ENCODE results near the gene SEMA4A.
"Not testable (repeated sequence)": the region's sequence is repeated elsewhere in the genome, so short reads cannot be mapped to it uniquely, and the experiment has no call there.

SEMA4A gene

DNA sequence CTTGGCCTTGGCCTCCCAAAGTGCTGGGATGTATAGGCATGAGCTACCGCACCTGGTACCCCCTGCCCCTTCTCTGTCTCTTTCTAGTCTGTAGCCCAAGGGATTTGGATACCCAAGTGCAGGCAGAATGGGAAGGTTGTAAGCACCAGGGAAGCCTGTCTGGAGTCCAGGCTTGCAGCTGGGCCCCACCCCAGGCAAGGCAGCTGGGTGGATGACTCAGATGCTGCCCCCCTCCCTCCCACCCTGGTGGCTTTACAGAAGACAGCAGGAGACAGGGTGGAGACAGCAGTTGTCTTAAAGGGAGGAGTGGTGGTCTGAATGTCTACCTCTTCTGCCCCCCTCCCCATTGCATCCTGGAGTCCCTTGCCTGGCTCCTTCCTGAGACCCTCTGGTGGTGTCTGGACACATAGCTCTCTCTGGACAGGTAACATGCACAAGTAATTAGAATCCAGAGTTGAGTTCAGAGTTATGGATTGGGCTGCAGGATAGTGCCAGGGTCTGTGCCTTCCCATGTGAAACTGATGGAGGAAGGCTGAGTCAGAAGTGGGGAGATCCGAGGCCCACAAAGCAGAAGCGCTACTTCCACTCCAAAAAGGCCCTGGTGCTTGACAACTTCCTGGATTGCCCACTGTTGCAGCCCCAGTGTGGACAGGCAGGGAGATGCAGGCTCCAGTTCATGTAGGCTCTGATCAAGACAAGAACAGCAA, 33.7 kb upstream of the SEMA4A start:
- H3K9me3 ChIP-seq (ENCODE audit: control insufficient read depth in 5 of 5, low read length in 5 of 5) = no peaks in the 10 kb centered on the region
- peaks cover 0 to 39% (median 27%) of the 10 kb centered on the region in 5 donors for H3K36me3 ChIP-seq (ENCODE audit: control insufficient read depth in 5 of 5, insufficient read depth in 5 of 5, low read length in 5 of 5)
- peak overlapping the region; percentile 97 for H3K27ac ChIP-seq (ENCODE audit: low read depth, low read length)
- no peaks in the 10 kb centered on the region for H3K27me3 ChIP-seq (ENCODE audit: control insufficient read depth in 5 of 5, insufficient read depth in 4 of 5, low read length in 5 of 5)
- peak overlapping the region; percentile 30 to 79 (median 51) for H3K9ac ChIP-seq (ENCODE audit: low read length in 5 of 5)
- H3K4me1 ChIP-seq (ENCODE audit: control insufficient read depth in 5 of 5, insufficient read depth in 5 of 5, low read length in 5 of 5) = peaks cover 22 to 81% (median 75%) of the 10 kb centered on the region in 5 donors
- peak overlapping the region; percentile 58 to 100 (median 99) for H3K4me3 ChIP-seq (ENCODE audit: low read depth in 1 of 5, low read length in 5 of 5)

DNA sequence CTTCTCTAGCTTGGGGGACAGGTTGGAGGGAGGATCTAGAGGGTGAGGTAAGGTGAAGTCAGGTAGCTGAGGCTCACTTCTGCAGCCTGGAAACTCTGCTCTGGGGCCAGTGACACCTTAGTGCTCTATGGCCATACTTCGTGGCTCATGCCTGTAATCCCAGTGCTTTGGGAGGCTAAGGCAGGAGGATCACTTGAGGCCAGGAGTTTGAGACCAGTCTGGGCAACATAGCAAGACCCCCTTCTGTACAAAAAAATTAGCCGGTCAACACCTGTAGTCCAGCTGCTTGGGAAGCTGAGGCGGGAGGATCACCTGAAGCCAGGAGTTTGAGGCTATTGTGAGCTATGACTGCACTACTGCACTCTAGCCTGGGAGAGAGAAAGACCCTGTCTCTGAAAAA, 33.1 kb upstream of the SEMA4A start:
- Histone ChIP-seq H3K27me3 (ENCODE audit: control insufficient read depth in 5 of 5, insufficient read depth in 4 of 5, low read length in 5 of 5) (no peaks in the 10 kb centered on the region), H3K4me3 (ENCODE audit: low read depth in 1 of 5, low read length in 5 of 5) (peak overlapping the region; percentile 58 to 100 (median 99)), H3K27ac (ENCODE audit: low read depth, low read length) (peak overlapping the region; percentile 97), H3K9ac (ENCODE audit: low read length in 5 of 5) (peak overlapping the region; percentile 30 to 93 (median 58)), H3K36me3 (ENCODE audit: control insufficient read depth in 5 of 5, insufficient read depth in 5 of 5, low read length in 5 of 5) (peaks cover 0 to 39% (median 27%) of the 10 kb centered on the region in 5 donors), H3K9me3 (ENCODE audit: control insufficient read depth in 5 of 5, low read length in 5 of 5) (no peaks in the 10 kb centered on the region), H3K4me1 (ENCODE audit: control insufficient read depth in 5 of 5, insufficient read depth in 5 of 5, low read length in 5 of 5) (peaks cover 26 to 88% (median 82%) of the 10 kb centered on the region in 5 donors)

DNA sequence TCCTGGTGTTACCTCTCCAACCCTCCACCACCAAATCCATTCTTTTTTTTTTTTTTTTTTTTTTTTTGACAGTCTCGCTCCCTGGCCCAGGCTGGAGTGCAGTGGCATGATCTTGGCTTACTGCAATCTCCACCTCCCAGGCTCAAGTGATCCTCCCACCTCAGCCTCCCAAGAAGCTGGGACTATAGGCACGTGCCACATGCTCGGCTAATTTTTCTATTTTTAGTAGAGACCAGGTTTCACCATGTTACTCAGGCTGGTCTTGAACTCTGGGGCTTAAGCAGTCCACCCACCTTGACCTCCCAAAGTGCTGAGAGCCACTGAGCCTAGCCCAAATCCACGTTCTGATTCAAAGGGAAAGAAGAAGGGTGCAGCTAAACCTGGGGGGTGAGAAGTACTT, 32.4 kb upstream of the SEMA4A start:
- Histone ChIP-seq H3K9ac (ENCODE audit: low read length in 5 of 5) (peak overlapping the region; percentile 56 to 93 (median 79)), H3K36me3 (ENCODE audit: control insufficient read depth in 5 of 5, insufficient read depth in 5 of 5, low read length in 5 of 5) (peaks cover 0 to 39% (median 27%) of the 10 kb centered on the region in 5 donors), H3K4me1 (ENCODE audit: control insufficient read depth in 5 of 5, insufficient read depth in 5 of 5, low read length in 5 of 5) (peaks cover 27 to 94% (median 88%) of the 10 kb centered on the region in 5 donors), H3K27ac (ENCODE audit: low read depth, low read length) (peak overlapping the region; percentile 97), H3K4me3 (ENCODE audit: low read depth in 1 of 5, low read length in 5 of 5) (peak overlapping the region; percentile 58 to 100 (median 99))
- H3K9me3 ChIP-seq (ENCODE audit: control insufficient read depth in 5 of 5, low read length in 5 of 5); H3K27me3 ChIP-seq (ENCODE audit: control insufficient read depth in 5 of 5, insufficient read depth in 4 of 5, low read length in 5 of 5): not testable (repeated sequence)

DNA sequence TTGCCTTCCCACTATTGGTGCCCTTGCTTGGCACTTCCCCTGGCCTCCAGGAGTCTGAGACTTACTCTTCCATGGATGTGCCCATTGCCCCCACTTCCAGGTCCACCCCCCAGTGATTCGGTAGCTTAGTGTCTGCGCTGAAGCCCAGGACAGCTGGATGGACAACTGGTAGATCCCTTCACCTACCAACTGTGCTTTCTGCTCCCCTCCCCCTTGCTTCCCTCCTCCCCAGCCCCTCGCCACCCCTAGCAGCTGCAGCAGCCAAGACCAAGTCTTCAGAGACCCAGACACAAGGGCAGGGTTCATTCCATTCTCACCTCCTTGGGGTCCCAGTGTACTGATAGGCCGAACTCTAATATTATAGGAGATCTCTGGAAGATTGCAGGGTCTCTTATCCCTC, 31.9 kb upstream of the SEMA4A start:
- Histone ChIP-seq H3K9ac (ENCODE audit: low read length in 5 of 5) (peak overlapping the region; percentile 56 to 93 (median 79)), H3K36me3 (ENCODE audit: control insufficient read depth in 5 of 5, insufficient read depth in 5 of 5, low read length in 5 of 5) (peaks cover 0 to 38% (median 25%) of the 10 kb centered on the region in 5 donors), H3K27ac (ENCODE audit: low read depth, low read length) (peak overlapping the region; percentile 97), H3K9me3 (ENCODE audit: control insufficient read depth in 5 of 5, low read length in 5 of 5) (no peaks in the 10 kb centered on the region), H3K4me1 (ENCODE audit: control insufficient read depth in 5 of 5, insufficient read depth in 5 of 5, low read length in 5 of 5) (peaks cover 30 to 96% (median 93%) of the 10 kb centered on the region in 5 donors), H3K4me3 (ENCODE audit: low read depth in 1 of 5, low read length in 5 of 5) (peak overlapping the region; percentile 58 to 100 (median 99)), H3K27me3 (ENCODE audit: control insufficient read depth in 5 of 5, insufficient read depth in 4 of 5, low read length in 5 of 5) (no peaks in the 10 kb centered on the region)

DNA sequence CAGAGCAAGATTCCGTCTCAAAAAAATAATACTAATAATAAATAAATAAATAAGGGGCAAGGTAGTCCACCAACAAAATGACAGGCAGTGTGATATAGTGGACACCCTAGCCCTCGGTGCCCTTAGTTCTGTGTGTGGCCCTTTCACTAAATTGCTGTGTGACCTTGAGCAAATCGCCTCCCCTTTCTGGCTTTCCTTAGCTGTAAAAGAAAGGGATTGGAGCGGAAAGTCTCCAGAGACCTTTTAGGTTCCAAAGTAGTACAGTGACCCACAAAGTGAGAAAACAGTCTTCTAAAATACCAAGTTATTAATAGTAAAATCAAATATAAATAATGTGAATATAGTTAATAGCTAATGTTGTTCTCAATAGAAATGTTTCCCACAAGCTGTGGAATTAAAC, 31.3 kb upstream of the SEMA4A start:
- Histone ChIP-seq H3K27me3 (ENCODE audit: control insufficient read depth in 5 of 5, insufficient read depth in 4 of 5, low read length in 5 of 5) (no peaks in the 10 kb centered on the region), H3K36me3 (ENCODE audit: control insufficient read depth in 5 of 5, insufficient read depth in 5 of 5, low read length in 5 of 5) (peaks cover 0 to 44% (median 25%) of the 10 kb centered on the region in 5 donors), H3K9ac (ENCODE audit: low read length in 5 of 5) (peak overlapping the region; percentile 73 to 93 (median 91)), H3K4me1 (ENCODE audit: control insufficient read depth in 5 of 5, insufficient read depth in 5 of 5, low read length in 5 of 5) (peaks cover 36 to 98% (median 97%) of the 10 kb centered on the region in 5 donors), H3K9me3 (ENCODE audit: control insufficient read depth in 5 of 5, low read length in 5 of 5) (no peaks in the 10 kb centered on the region), H3K27ac (ENCODE audit: low read depth, low read length) (peak overlapping the region; percentile 97), H3K4me3 (ENCODE audit: low read depth in 1 of 5, low read length in 5 of 5) (peak overlapping the region; percentile 58 to 100 (median 99))

DNA sequence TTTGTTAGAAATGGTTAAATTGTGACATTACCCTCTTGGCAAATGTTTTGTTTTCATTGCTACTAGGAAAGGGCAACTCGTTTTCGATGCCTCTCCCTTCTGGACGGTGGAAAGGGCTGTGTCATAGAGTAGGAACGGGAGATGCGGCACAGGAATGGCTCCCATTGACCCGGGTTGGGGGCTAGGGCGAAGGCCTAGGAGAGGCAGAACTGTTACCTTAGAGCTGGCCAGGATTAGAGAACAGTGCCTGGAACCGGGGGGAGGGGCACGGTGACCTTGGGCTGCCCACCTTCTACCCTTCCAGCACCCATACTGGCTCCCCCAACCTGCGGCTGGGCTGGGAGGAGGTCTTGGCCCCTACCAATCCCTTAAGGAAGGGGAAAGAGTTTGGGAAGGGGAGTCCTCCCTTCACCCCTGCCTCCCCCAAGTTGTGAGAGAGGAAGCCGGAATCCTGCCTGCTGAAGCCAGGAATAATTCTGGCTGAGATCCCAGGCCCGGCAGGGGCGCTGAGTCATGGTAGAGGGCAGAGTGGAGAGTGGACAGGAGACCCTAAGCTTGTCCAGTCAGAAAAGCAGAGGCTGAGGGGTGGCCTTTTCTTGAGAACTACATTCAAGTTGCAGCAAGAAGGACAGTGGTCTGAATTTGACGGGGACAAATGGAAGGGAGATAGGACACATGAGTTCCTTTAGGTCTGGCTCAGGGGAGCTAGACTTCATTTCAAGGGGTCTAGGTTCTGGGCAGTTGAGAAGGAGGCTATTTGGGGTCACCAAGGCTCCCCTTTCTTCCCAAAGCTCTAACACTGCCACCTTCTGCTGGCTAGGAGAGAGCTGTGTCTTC, 30.6 kb upstream of the SEMA4A start:
- Histone ChIP-seq H3K36me3 (ENCODE audit: control insufficient read depth in 5 of 5, insufficient read depth in 5 of 5, low read length in 5 of 5) (peaks cover 0 to 43% (median 25%) of the 10 kb centered on the region in 5 donors), H3K4me1 (ENCODE audit: control insufficient read depth in 5 of 5, insufficient read depth in 5 of 5, low read length in 5 of 5) (peaks cover 38 to 99% (median 97%) of the 10 kb centered on the region in 5 donors), H3K27me3 (ENCODE audit: control insufficient read depth in 5 of 5, insufficient read depth in 4 of 5, low read length in 5 of 5) (no peaks in the 10 kb centered on the region), H3K27ac (ENCODE audit: low read depth, low read length) (peak overlapping the region; percentile 97), H3K9me3 (ENCODE audit: control insufficient read depth in 5 of 5, low read length in 5 of 5) (no peaks in the 10 kb centered on the region), H3K4me3 (ENCODE audit: low read depth in 1 of 5, low read length in 5 of 5) (peak overlapping the region; percentile 58 to 100 (median 99)), H3K9ac (ENCODE audit: low read length in 5 of 5) (peak overlapping the region; percentile 73 to 93 (median 91))

DNA sequence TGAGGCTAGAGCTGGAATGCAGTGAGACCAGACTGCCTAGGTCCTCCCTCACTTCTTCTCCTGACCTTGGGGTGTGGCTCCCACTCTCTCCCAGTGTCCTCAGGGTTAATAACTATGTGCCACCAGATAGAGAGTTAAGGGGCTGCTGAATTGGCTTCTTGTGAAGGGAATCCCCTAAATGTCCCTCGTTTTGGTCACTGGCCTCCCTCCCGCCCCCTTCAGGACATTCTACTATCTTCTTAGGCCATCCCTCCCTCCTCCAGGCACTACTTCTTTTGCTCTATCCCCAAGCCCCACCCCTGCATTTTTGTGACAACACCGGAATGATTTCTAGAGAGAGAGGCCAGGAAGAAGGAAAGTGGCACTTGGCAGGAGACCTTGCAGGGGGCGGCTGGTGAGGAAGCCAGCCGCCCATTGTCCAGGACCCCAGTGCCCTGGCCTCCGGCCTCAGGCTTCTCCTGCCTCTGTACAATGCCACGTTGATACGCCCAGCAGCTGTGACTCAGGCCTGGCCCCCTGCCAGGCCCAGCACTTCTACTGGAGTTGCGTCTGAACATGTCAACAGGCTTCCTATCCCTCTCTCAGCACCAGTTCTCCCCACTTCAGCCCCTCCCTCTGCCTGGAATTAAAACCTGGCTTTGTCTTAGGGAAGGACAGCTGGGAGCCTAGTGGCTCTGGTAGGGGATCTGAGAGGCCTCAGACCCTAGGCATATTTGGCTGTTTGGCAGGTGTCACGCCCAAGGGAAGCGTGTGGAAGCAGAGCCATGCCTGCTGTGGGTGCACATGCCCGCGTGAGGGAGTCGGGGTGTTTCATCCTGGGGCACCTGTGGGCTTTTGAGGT, 29.8 kb upstream of the SEMA4A start:
- Histone ChIP-seq H3K4me1 (ENCODE audit: control insufficient read depth in 5 of 5, insufficient read depth in 5 of 5, low read length in 5 of 5) (peaks cover 45 to 99% (median 97%) of the 10 kb centered on the region in 5 donors), H3K36me3 (ENCODE audit: control insufficient read depth in 5 of 5, insufficient read depth in 5 of 5, low read length in 5 of 5) (peaks cover 0 to 43% (median 26%) of the 10 kb centered on the region in 5 donors), H3K27ac (ENCODE audit: low read depth, low read length) (peak overlapping the region; percentile 97), H3K4me3 (ENCODE audit: low read depth in 1 of 5, low read length in 5 of 5) (peak overlapping the region; percentile 58 to 100 (median 99)), H3K9me3 (ENCODE audit: control insufficient read depth in 5 of 5, low read length in 5 of 5) (no peaks in the 10 kb centered on the region), H3K9ac (ENCODE audit: low read length in 5 of 5) (peak overlapping the region; percentile 73 to 93 (median 91)), H3K27me3 (ENCODE audit: control insufficient read depth in 5 of 5, insufficient read depth in 4 of 5, low read length in 5 of 5) (no peaks in the 10 kb centered on the region)

DNA sequence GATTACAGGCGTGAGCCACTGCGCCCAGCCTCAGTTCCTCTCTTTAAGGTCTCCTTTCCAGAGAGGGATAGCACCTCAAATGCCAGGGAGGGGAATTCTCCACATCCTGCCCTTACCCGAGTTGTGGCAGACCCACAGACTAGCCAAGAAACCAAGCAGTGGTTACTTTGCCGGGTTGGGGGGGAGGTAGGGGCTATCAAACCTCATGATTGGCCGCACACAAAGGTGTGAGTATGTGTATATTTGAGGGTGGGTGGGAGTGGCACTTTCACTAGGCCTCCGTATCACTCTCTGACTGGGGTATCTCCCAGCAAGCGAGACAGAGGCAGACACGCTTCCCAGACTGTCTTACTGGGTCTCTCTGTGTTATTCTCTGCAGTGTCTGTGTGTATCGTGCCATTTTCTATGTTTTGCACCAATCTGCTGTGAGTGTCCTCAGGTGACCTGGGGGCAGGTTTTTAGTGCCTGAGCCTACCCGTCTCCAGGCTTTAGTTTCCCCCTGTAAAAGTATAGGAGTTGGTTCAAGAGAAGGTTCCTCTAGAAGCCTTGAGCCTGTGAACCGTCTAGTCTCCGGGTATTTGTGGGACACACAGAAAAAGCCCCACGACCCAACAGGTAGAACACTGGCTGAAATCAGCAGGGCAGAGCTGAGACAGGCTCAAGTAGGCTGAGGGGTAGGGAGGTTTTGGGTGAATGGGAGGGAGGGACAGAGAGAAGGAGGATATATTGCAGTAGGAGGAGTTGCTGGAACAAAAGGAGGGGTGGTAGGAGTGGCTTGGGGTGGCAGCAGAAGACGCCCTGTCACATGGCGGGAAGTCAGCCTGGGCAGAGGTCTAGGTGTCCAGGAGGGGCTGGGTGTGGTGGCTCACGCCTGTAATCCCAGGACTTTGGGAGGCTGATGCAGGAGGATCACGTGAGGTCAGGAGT, 28.6 kb upstream of the SEMA4A start:
- Histone ChIP-seq H3K27ac (ENCODE audit: low read depth, low read length) (peak overlapping the region; percentile 97), H3K9ac (ENCODE audit: low read length in 5 of 5) (peak overlapping the region; percentile 20 to 80 (median 59)), H3K4me1 (ENCODE audit: control insufficient read depth in 5 of 5, insufficient read depth in 5 of 5, low read length in 5 of 5) (peaks cover 50 to 100% (median 99%) of the 10 kb centered on the region in 5 donors), H3K4me3 (ENCODE audit: low read depth in 1 of 5, low read length in 5 of 5) (peak overlapping the region; percentile 54 to 64 (median 56)), H3K36me3 (ENCODE audit: control insufficient read depth in 5 of 5, insufficient read depth in 5 of 5, low read length in 5 of 5) (peaks cover 0 to 48% (median 28%) of the 10 kb centered on the region in 5 donors), H3K27me3 (ENCODE audit: control insufficient read depth in 5 of 5, insufficient read depth in 4 of 5, low read length in 5 of 5) (no peaks in the 10 kb centered on the region), H3K9me3 (ENCODE audit: control insufficient read depth in 5 of 5, low read length in 5 of 5) (no peaks in the 10 kb centered on the region)

Measured in subcutaneous abdominal adipose tissue (tissue), 5 donors.